GM23248 (cell line): ENCODE data around the gene BACE2.

Experiments
- EZH2 ChIP-seq: fragments of 200-600 bp; sonication (generic); IDR thresholded peaks from 2 replicates; pipeline ENCODE4 v1.6.1; 2018; ENCODE audit warnings: antibody characterized with exemption, mild to moderate bottlenecking; ENCODE audit not compliant: insufficient read depth, poor library complexity, severe bottlenecking
- EZH2phosphoT487 ChIP-seq: fragments of 200-600 bp; sonication (generic); IDR thresholded peaks from 2 replicates; pipeline ENCODE4 v1.6.1; 2018; ENCODE audit warnings: antibody characterized with exemption, moderate library complexity, mild to moderate bottlenecking, low read depth; ENCODE audit not compliant: insufficient read depth

DNA sequence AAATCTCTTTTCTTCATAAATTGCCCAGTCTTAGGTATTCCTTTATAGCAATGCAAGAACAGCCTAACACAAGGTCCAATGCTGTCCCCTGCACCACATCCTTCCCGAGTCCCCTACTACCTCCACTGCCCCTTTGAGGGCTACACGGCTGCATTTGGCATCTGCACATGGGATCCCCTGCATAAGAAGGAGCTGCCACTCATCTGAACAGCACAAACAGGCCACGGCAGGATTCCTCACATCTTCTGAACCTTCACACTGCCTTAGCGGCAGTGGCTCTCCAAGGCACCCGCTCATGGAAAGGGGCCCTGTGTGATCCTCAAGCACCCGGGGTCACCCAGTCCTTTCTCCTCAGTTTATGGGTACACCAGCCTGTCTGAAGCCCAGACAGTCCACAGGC lies 29.2 kb upstream of the BACE2 start:
- TF ChIP-seq EZH2phosphoT487 (no peak), EZH2 (no peak)
